Activated B cell treated with CpG ODN at 0.5 μM for 24 hours (primary cell): Measurements from ENCODE around the gene CHDH. TPM values are rescaled to one million over a fixed set of nuclear protein-coding genes. Genes with fewer than 3 reads are reported as not detected.

ENCODE experiments used
- ATAC-seq: fragments of 200-7000 bp; cut with Tn5 transposase; one replicate; pipeline ENCODE4 v1.10.0; 2021; ENCODE audit warnings: low read depth, mild to moderate bottlenecking, moderate library complexity
- CTCF ChIA-PET: fragments of 350-600 bp; sonication (Branson Sonifier 250); formaldehyde crosslinking; loops from one replicate; lab custom pipeline; 2021; ENCODE audit warnings: antibody characterized with exemption; lab: Charles Lee
- POLR2A ChIA-PET: fragments of 350-600 bp; sonication (Branson Sonifier 250); formaldehyde crosslinking; loops from one replicate; lab custom pipeline; 2021; ENCODE audit warnings: antibody characterized with exemption; lab: Charles Lee
- DNase-seq: peaks from one replicate; pipeline ENCODE4 v3.0.0; 2022
- H3K27ac Mint-ChIP-seq: one replicate; pipeline ENCODE4 v1.8.0; 2020; ENCODE audit warnings: mixed read lengths
- H3K27me3 Mint-ChIP-seq: one replicate; pipeline ENCODE4 v1.8.0; 2021; ENCODE audit warnings: mixed read lengths
- H3K36me3 Mint-ChIP-seq: one replicate; pipeline ENCODE4 v1.8.0; 2021; ENCODE audit warnings: low read depth, mixed read lengths
- H3K4me1 Mint-ChIP-seq: one replicate; pipeline ENCODE4 v1.8.0; 2021; ENCODE audit warnings: mixed read lengths
- H3K4me3 Mint-ChIP-seq: one replicate; pipeline ENCODE4 v1.8.0; 2020; ENCODE audit warnings: mild to moderate bottlenecking, mixed read lengths
- H3K9me3 Mint-ChIP-seq: one replicate; pipeline ENCODE4 v1.8.0; 2020; ENCODE audit warnings: mixed read lengths
- CTCF ChIP-seq: fragments of 200-600 bp; IDR thresholded peaks from one replicate; pipeline ENCODE4 v1.8.0; 2022; ENCODE audit warnings: antibody characterized with exemption, mild to moderate bottlenecking
- intact Hi-C: fragments of 100-400 bp; cut with micrococcal nuclease; formaldehyde crosslinking; loops from one replicate; pipeline ENCODE4 v1.15.1; 2024
- total RNA-seq: library from RNA; stranded (reverse); gene quantifications from 2 replicates; pipeline ENCODE4 v1.2.3, GENCODE V29; 2022

Gene CHDH
- total RNA-seq, 1 donor from 2014 or later = 6.0 TPM

GRCh38 chr3:53813876-53814275 is 32.3 kb downstream of the CHDH start:
- ATAC-seq (no peak), DNase-seq (no peak)
- Mint-ChIP-seq H3K4me3 (no peak overlapping the region), H3K4me1 (no peaks in the 10 kb centered on the region), H3K27me3 (no peaks in the 10 kb centered on the region), H3K9me3 (no peaks in the 10 kb centered on the region), H3K36me3 (no peaks in the 10 kb centered on the region), H3K27ac (no peak overlapping the region)
- CTCF ChIA-PET = no interaction called here
- POLR2A ChIA-PET = no interaction called here
- no peak for TF ChIP-seq CTCF
- intact Hi-C loops = loop anchor here (5.0 kb wide), 1 partner anchor 87 kb away; no protein-coding TSS in a partner anchor

- H3K9me3 Mint-ChIP-seq = no peaks in the 10 kb centered on the region
- POLR2A ChIA-PET = no interaction called here
- no peaks in the 10 kb centered on the region for H3K27me3 Mint-ChIP-seq
- ATAC-seq (no peak), DNase-seq (no peak)
- no peak for TF ChIP-seq CTCF
- no peak overlapping the region for H3K27ac Mint-ChIP-seq
- no peaks in the 10 kb centered on the region for H3K4me1 Mint-ChIP-seq
- CTCF ChIA-PET = no interaction called here
- intact Hi-C loops = loop anchor here (5.0 kb wide), 1 partner anchor 86 kb away; no protein-coding TSS in a partner anchor
- no peak overlapping the region for H3K4me3 Mint-ChIP-seq
- no peaks in the 10 kb centered on the region for H3K36me3 Mint-ChIP-seq
These were observed 33.0 kb downstream of the CHDH start for GRCh38 chr3:53813229-53813628.

- intact Hi-C loops = loop anchor here (5.0 kb wide), 1 partner anchor 85 kb away; no protein-coding TSS in a partner anchor
- no peaks in the 10 kb centered on the region for H3K27me3 Mint-ChIP-seq
- ATAC-seq = no peak
- H3K9me3 Mint-ChIP-seq = no peaks in the 10 kb centered on the region
- ChIA-PET CTCF (no interaction called here), POLR2A (no interaction called here)
- H3K4me3 Mint-ChIP-seq = no peak overlapping the region
- no peaks in the 10 kb centered on the region for H3K36me3 Mint-ChIP-seq
- no peak for TF ChIP-seq CTCF
- H3K27ac Mint-ChIP-seq = no peak overlapping the region
- no peaks in the 10 kb centered on the region for H3K4me1 Mint-ChIP-seq
- no peak for DNase-seq
These were observed 33.8 kb downstream of the CHDH start for GRCh38 chr3:53812434-53812833.

GRCh38 chr3:53811143-53811927 is 34.9 kb downstream of the CHDH start:
- ChIA-PET CTCF (interaction anchor here (0.7 to 1.1 kb wide), 2 partner anchors 48 to 101 kb away, joined by 3 read pairs; no protein-coding TSS in a partner anchor), POLR2A (no interaction called here)
- Mint-ChIP-seq H3K9me3 (no peaks in the 10 kb centered on the region), H3K4me3 (no peak overlapping the region), H3K27me3 (peaks cover 3% of the 10 kb centered on the region), H3K36me3 (no peaks in the 10 kb centered on the region), H3K4me1 (peaks cover 3% of the 10 kb centered on the region), H3K27ac (no peak overlapping the region)
- no peak for DNase-seq
- intact Hi-C loops = loop anchor here (5.0 kb wide), 1 partner anchor 84 kb away; no protein-coding TSS in a partner anchor
- TF ChIP-seq CTCF = no peak
- ATAC-seq = no peak

GRCh38 chr3:53809764-53810400 is 36.3 kb downstream of the CHDH start:
- Mint-ChIP-seq H3K4me3 (no peak overlapping the region), H3K36me3 (no peaks in the 10 kb centered on the region), H3K27me3 (peaks cover 3% of the 10 kb centered on the region), H3K27ac (no peak overlapping the region), H3K9me3 (no peaks in the 10 kb centered on the region), H3K4me1 (peaks cover 3% of the 10 kb centered on the region)
- ChIA-PET POLR2A (no interaction called here), CTCF (interaction anchor here (1.1 kb wide), 1 partner anchor 50 kb away, joined by 3 read pairs; no protein-coding TSS in a partner anchor)
- DNase-seq = no peak
- ATAC-seq = no peak
- intact Hi-C loops = loop anchor here (5.0 kb wide), 1 partner anchor 83 kb away; no protein-coding TSS in a partner anchor
- TF ChIP-seq CTCF = no peak
